ENCODE data around the gene TMEM151B. TPM values are rescaled to one million over a fixed set of nuclear protein-coding genes. Genes with fewer than 3 reads are reported as not detected.

The TMEM151B gene
- total RNA-seq, 2 donors from 2014 or later: 0.09 to 1.1 TPM

DNA sequence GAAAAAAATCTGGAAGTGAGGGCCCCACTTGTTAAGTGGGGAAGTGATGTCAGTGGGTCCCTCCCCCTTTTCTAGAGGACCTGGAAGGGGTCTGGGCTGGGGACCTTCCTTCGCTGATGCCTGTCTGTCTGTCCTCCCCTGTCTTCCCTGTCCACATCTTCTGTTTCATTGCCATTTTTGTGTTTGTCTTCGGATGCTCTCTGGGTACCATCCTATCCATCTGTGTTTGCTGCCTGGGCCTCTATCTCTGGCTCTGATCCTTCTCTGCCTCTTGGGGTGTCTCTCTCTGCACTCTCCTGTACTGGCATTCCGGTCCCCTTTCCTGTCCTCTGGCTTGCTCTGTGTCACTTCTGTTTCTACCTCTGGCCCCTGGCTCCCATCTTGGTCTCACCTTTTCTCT, 2.3 kb downstream of the TMEM151B start:
- H3K4me3 ChIP-seq: no peak overlapping the region
- DNase-seq (ENCODE audit: low spot score): no peak
- H3K27me3 ChIP-seq (replicated peaks; ENCODE audit: insufficient read depth): peaks cover 5% of the 10 kb centered on the region
- 84% methylated on average over 3 of the region's 3 CpGs for WGBS
- H3K9me3 ChIP-seq: no peaks in the 10 kb centered on the region
- TF ChIP-seq POLR2A (IDR thresholded peaks at IDR 0.05): no peak
- no peak for TF ChIP-seq POLR2AphosphoS5 (IDR thresholded peaks at IDR 0.05)
- TF ChIP-seq, protein P1, sequence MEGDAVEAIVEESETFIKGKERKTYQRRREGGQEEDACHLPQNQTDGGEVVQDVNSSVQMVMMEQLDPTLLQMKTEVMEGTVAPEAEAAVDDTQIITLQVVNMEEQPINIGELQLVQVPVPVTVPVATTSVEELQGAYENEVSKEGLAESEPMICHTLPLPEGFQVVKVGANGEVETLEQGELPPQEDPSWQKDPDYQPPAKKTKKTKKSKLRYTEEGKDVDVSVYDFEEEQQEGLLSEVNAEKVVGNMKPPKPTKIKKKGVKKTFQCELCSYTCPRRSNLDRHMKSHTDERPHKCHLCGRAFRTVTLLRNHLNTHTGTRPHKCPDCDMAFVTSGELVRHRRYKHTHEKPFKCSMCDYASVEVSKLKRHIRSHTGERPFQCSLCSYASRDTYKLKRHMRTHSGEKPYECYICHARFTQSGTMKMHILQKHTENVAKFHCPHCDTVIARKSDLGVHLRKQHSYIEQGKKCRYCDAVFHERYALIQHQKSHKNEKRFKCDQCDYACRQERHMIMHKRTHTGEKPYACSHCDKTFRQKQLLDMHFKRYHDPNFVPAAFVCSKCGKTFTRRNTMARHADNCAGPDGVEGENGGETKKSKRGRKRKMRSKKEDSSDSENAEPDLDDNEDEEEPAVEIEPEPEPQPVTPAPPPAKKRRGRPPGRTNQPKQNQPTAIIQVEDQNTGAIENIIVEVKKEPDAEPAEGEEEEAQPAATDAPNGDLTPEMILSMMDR (IDR thresholded peaks at IDR 0.05): no peak
- no peak overlapping the region for H3K27ac ChIP-seq
- no peaks in the 10 kb centered on the region for H3K36me3 ChIP-seq
- no peaks in the 10 kb centered on the region for H3K4me1 ChIP-seq (replicated peaks)
- intact Hi-C loops (cut with DNase I): no loop called here

DNA sequence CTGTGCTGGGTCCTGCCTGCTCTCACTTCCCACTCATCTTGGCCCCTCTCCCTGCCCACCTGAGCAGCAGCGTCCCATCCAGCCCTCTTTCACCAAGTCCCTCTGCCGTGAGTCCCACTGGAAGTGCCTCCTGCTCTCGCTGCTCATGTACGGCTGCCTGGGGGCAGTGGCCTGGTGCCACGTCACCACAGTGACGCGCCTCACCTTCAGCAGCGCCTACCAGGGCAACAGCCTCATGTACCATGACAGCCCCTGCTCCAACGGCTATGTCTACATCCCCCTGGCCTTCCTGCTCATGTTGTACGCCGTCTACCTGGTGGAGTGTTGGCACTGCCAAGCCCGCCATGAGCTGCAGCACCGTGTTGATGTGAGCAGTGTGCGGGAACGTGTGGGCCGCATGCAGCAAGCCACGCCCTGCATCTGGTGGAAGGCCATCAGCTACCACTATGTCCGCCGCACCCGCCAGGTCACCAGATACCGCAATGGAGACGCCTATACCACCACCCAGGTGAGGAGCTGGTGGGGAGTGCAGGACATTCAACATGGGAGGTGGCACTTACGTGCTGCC, 2.8 kb downstream of the TMEM151B start:
- H3K4me1 ChIP-seq (replicated peaks): no peaks in the 10 kb centered on the region
- DNase-seq (ENCODE audit: low spot score): no peak
- no peak overlapping the region for H3K27ac ChIP-seq
- H3K4me3 ChIP-seq: no peak overlapping the region
- 81% methylated on average over 23 of the region's 23 CpGs for WGBS
- peaks cover 5% of the 10 kb centered on the region for H3K27me3 ChIP-seq (replicated peaks; ENCODE audit: insufficient read depth)
- no peaks in the 10 kb centered on the region for H3K9me3 ChIP-seq
- intact Hi-C loops (cut with DNase I): no loop called here
- H3K36me3 ChIP-seq: no peaks in the 10 kb centered on the region
- no peak for TF ChIP-seq POLR2A (IDR thresholded peaks at IDR 0.05)
- no peak for TF ChIP-seq POLR2AphosphoS5 (IDR thresholded peaks at IDR 0.05)
- TF ChIP-seq, protein P1 (IDR thresholded peaks at IDR 0.05): no peak

DNA sequence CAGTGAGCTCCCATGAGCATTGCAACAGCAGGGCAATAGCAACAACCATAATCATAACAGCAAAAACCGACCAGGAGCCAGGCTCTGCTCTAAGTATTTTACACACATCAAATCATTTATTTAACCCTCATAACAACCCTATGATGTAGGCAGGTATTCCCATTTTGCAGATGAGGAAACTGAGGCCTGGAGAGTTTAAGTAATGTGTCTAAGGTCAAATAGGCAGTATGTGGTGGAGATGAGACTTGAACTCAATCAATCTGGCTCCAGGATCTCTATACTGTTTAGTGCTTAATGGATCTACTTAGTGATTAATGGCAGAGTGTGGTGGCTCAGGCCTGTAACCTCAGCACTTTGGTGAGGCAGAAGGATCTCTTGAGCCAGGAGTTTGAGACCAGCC, 3.4 kb downstream of the TMEM151B start:
- Histone ChIP-seq H3K36me3 (no peaks in the 10 kb centered on the region), H3K4me3 (no peak overlapping the region), H3K9me3 (no peaks in the 10 kb centered on the region), H3K27ac (no peak overlapping the region), H3K4me1 (replicated peaks) (no peaks in the 10 kb centered on the region), H3K27me3 (replicated peaks; ENCODE audit: insufficient read depth) (peaks cover 5% of the 10 kb centered on the region)
- 70% methylated on average over 1 of the region's 1 CpG for WGBS
- intact Hi-C loops (cut with DNase I): no loop called here
- TF ChIP-seq, protein P1 (IDR thresholded peaks at IDR 0.05): no peak
- TF ChIP-seq POLR2A (IDR thresholded peaks at IDR 0.05): no peak
- TF ChIP-seq POLR2AphosphoS5 (IDR thresholded peaks at IDR 0.05): no peak
- no peak for DNase-seq (ENCODE audit: low spot score)

DNA sequence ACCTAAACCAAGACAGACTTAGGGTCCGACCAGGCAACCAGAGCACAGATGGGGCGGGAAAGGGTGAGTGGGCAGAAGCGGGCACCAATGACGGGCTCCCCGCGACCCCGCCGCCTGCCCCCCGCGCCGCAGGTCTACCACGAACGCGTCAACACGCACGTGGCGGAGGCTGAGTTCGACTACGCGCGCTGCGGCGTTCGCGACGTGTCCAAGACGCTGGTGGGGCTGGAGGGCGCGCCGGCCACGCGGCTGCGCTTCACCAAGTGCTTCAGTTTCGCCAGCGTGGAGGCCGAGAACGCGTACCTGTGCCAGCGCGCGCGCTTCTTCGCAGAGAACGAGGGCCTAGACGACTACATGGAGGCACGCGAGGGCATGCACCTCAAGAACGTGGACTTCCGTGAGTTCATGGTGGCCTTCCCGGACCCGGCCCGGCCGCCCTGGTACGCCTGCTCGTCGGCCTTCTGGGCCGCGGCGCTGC, 5.1 kb downstream of the TMEM151B start:
- peaks cover 5% of the 10 kb centered on the region for H3K27me3 ChIP-seq (replicated peaks; ENCODE audit: insufficient read depth)
- DNase-seq (ENCODE audit: low spot score): no peak
- intact Hi-C loops (cut with DNase I): no loop called here
- no peak overlapping the region for H3K4me3 ChIP-seq
- 72% methylated on average over 57 of the region's 59 CpGs for WGBS
- no peaks in the 10 kb centered on the region for H3K36me3 ChIP-seq
- no peak overlapping the region for H3K27ac ChIP-seq
- no peaks in the 10 kb centered on the region for H3K4me1 ChIP-seq (replicated peaks)
- no peaks in the 10 kb centered on the region for H3K9me3 ChIP-seq
- TF ChIP-seq POLR2A (IDR thresholded peaks at IDR 0.05) (no peak), POLR2AphosphoS5 (IDR thresholded peaks at IDR 0.05) (no peak)
- TF ChIP-seq, protein P1 (IDR thresholded peaks at IDR 0.05): no peak
